Measurements from ENCODE around the gene LRRC2.
A peak's percentile ranks its signal among the peaks of the same experiment; 100 is the strongest.

LRRC2 gene, protein sequence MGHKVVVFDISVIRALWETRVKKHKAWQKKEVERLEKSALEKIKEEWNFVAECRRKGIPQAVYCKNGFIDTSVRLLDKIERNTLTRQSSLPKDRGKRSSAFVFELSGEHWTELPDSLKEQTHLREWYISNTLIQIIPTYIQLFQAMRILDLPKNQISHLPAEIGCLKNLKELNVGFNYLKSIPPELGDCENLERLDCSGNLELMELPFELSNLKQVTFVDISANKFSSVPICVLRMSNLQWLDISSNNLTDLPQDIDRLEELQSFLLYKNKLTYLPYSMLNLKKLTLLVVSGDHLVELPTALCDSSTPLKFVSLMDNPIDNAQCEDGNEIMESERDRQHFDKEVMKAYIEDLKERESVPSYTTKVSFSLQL

DNA sequence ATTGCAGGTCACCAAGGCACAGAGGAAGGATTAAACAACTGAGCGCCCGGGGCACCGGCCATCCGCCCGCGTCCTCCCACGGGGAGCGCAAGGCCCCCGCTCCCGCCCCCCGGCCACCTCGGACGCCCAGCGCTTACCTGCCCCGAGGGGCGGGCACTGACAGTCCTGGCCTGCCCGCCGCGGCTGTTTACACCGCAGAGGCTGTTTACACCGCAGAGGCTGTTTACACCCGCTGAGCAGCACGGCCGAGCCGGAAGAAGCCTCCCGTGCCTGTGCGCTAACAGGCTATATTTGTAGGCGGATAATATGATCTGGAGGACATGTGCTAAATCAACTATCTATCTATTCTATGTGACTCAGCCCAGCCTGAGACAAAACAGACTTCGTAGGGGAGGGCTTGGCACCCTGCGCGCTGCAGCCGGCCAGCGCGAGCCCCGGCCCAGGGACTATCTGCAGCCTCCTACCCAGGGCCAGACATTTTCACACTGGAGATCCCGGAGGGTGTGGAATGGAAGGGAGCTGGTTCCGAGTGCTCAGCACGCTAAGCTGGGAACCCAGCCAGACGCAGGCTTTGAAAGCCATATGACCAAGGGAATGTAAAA lies at the start of gene LRRC2:
TSS of gene LRRC2 (minus strand) at position 263 of the 602 bp plus-strand sequence. CDS start 14,711 bp downstream, outside the sequence.
- Mint-ChIP-seq H3K4me1 (peaks cover 12% of the 10 kb centered on the region), H3K9me3 (no peaks in the 10 kb centered on the region), H3K27ac (no peak within 1 kb of the TSS), H3K36me3 (ENCODE audit: low read depth) (no peaks in the 10 kb centered on the region), H3K4me3 (peak within 1 kb of the TSS; percentile 55), H3K27me3 (peaks cover 32% of the 10 kb centered on the region)
- no peak for DNase-seq
- ATAC-seq = peak; percentile 51

DNA sequence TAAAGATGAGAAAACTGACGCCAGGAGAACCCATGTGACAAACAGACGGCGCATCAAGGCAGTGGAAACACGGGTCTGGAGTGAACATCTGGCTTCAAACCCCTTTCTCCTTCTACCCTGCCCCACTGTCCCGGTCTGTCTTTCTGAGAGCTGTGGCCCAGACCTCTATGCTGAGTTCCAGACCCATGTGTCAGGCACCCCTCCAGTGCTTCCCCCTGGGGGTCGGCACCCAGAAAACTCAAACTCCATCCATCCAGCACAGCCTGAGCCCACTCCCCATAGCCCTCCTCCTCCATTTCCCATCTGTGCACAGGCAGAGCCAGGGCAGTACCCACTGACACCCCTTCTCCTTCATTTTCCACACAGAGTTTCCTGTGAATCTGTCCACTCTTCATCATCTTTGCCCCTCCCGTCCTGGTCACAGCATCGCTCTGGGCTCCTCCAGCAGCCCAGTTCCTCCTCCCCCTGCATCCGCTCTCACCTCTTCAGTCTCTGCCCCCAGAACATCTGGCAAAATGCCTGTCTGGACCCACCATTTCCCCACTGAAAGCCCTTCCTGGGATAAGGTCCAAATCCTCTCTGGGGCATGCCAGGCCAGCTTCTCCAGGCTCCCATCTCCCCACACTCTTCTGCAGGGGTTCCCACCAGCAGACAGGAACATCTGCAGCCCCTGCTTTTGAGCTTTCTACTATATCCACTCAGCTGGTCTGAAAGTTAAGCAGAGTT lies 49.1 kb upstream of the LRRC2 start:
- no peaks in the 10 kb centered on the region for H3K36me3 Mint-ChIP-seq (ENCODE audit: low read depth)
- DNase-seq (no peak), ATAC-seq (no peak)
- no peak overlapping the region for H3K27ac Mint-ChIP-seq
- H3K27me3 Mint-ChIP-seq = peaks cover 14% of the 10 kb centered on the region
- no peaks in the 10 kb centered on the region for H3K9me3 Mint-ChIP-seq
- H3K4me3 Mint-ChIP-seq = no peak overlapping the region
- no peaks in the 10 kb centered on the region for H3K4me1 Mint-ChIP-seq

DNA sequence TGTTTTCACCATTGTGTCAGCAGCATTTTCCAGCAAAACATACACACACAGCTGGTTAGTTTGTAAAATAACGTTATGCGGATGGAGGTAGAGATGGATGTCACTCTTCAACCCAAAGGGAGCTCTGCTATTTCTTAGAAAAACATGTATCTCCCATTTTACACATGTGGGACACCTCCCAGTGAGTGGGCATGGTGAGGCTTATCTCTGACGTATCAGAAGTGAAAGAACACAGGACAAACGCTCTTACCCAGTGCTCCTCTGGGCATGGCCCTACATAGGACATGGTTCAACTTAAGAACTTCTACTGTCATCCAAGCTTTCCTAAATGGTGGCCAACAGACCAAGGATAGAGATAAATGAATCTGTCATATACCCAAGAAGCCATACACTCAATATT lies 48.3 kb upstream of the LRRC2 start:
- DNase-seq = no peak
- no peaks in the 10 kb centered on the region for H3K4me1 Mint-ChIP-seq
- H3K27ac Mint-ChIP-seq = no peak overlapping the region
- H3K9me3 Mint-ChIP-seq = no peaks in the 10 kb centered on the region
- H3K36me3 Mint-ChIP-seq (ENCODE audit: low read depth) = no peaks in the 10 kb centered on the region
- no peak for ATAC-seq
- peaks cover 10% of the 10 kb centered on the region for H3K27me3 Mint-ChIP-seq
- H3K4me3 Mint-ChIP-seq = no peak overlapping the region

DNA sequence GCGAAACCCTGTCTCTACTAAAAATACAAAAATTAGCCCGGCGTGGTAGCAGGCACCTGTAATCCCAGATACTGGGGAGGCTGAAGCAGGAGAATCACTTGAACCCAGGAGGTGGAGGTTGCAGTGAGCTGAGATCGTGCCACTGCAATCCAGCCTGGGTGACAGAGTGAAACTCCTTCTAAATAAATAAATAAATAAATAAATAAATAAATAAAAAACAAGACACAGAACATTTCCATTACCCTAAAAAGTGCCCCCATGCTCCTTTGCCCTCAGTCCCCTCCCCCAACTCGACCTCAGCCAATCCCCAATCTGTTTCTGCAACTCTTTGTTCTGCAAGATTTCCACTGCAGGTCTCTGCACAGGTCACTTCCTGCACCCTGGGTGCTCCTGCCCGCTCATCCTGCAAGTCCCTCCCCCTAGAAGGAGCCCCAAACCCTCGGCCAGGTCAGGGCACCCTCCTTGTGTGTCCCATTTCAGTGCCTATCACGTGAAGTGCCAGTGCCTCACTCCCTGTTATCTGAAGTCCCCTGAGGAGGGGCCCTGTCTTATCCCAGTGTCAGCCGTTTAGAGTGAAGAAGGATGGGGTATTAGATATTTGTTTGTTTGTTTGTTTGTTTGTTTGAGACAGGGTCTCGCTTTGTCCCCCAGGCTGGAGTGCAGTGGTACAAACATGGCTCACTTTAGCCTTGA lies 47.4 kb upstream of the LRRC2 start:
- ATAC-seq = no peak
- H3K27ac Mint-ChIP-seq = no peak overlapping the region
- no peak overlapping the region for H3K4me3 Mint-ChIP-seq
- H3K36me3 Mint-ChIP-seq (ENCODE audit: low read depth) = no peaks in the 10 kb centered on the region
- no peaks in the 10 kb centered on the region for H3K4me1 Mint-ChIP-seq
- H3K27me3 Mint-ChIP-seq = peaks cover 5% of the 10 kb centered on the region
- no peak for DNase-seq
- no peaks in the 10 kb centered on the region for H3K9me3 Mint-ChIP-seq

DNA sequence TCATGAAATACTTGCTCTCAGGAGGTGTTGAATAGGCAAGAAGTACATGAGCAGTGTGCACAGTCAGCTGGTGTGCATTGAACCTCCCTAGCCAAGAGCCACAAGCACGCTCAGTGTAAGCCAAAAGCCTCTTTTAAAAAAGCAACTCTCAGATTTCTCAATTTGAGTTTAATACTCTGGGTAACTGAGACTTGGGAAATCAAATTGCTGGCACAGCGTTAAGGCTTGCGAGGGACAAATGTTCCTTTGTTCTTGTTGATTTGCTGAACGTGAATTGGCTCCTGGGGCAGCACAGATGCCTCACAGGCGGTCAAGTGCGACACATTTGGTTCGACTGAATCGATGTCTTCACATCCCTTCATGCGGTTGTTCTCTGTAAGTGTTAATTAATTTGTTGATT lies 46.2 kb upstream of the LRRC2 start, which contains the start of gene FAM240A:
TSS of gene FAM240A (plus strand) at position 202 of the 400 bp plus-strand sequence. CDS start at position 361, 159 bp downstream.
- Mint-ChIP-seq H3K27ac (no peak within 1 kb of the TSS), H3K36me3 (ENCODE audit: low read depth) (no peaks in the 10 kb centered on the region), H3K4me3 (no peak within 1 kb of the TSS), H3K27me3 (peaks cover 5% of the 10 kb centered on the region), H3K4me1 (no peaks in the 10 kb centered on the region), H3K9me3 (no peaks in the 10 kb centered on the region)
- ATAC-seq = no peak
- DNase-seq = no peak

DNA sequence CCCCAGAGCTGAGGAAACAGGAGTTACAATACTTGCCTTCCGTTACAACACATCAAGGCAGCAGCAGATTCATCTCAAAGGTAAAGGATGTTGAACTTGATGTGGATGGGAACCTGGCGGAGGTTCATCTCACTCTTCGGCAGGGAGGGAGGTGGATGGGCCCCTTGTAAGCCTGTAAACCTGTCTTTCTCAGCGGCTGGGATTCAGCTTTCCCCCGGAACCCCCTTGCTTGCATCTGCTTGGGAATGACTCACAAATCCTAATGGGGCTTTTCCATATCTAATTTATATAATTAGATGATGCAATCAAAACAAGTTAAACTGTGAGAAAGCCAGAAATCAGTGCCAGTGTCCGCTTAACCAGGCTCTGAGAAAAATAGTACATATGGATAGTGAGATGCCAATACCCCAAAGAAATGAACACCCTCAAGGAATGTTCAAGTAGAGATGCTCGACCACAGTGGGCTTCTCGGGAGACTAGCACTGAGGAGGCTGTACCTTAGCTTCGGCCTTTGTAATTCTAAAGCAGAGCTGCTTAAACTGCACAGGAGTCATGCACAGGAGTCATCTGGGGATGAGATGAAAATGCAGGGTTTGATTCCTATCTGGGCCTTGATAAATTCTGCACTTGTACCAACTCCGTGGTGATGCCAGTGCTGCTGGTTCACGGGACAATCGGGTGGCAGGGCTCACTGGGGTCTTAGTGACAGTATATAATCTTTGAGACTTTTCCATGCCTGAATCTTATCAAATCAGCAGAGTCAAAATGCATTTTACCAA lies 44.0 kb upstream of the LRRC2 start:
- Mint-ChIP-seq H3K4me3 (no peak overlapping the region), H3K27ac (no peak overlapping the region), H3K4me1 (no peaks in the 10 kb centered on the region), H3K9me3 (no peaks in the 10 kb centered on the region), H3K27me3 (peaks cover 2% of the 10 kb centered on the region), H3K36me3 (ENCODE audit: low read depth) (no peaks in the 10 kb centered on the region)
- no peak for ATAC-seq
- no peak for DNase-seq

DNA sequence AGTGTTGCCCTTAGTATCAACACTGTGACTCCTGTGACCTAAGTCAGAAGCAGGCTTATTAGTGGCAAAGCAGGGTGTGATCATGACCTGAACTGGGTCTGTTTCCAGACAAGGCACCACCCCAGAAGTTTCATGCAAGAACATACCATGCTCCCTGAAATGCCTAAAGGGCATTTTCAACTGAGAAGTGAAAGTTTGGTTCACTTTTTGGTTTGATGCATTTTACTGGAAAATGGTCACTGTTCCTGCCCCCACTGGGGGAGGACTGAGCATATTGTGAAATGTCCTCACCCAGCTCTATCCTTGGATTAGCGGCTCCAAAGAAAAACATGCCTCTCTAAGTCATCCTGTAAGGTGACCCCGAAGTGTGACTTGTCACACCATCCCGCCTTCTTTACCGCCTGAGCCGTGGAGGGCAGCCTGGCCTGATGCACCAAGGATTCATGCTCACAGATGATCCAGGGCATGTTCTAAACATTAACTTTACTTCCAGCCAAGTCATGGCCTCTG lies 43.2 kb upstream of the LRRC2 start:
- H3K4me1 Mint-ChIP-seq = no peaks in the 10 kb centered on the region
- no peaks in the 10 kb centered on the region for H3K36me3 Mint-ChIP-seq (ENCODE audit: low read depth)
- H3K27ac Mint-ChIP-seq = no peak overlapping the region
- ATAC-seq = no peak
- H3K27me3 Mint-ChIP-seq = peaks cover 2% of the 10 kb centered on the region
- no peaks in the 10 kb centered on the region for H3K9me3 Mint-ChIP-seq
- DNase-seq = no peak
- H3K4me3 Mint-ChIP-seq = no peak overlapping the region

DNA sequence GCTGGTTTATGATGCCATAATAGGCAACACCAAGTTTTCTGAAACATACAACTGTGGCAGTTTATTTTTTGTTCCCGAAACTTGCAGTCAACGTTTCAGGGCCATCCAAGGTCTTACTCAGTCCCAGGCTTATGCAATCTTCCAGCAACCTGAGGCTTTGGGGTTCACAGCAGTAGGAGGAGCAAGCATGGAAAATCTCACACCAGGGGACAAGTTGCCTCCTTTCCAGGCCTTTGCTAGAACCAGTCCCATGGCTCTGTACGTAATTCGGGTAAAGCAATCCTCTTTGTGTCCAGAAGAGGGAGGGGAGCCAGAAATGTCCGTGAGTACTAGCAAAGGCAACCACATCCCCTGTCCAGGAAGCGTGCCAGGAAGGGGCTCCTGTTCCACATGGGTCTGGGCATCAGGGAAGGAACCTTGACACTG lies 41.5 kb upstream of the LRRC2 start:
- Mint-ChIP-seq H3K27me3 (peaks cover 2% of the 10 kb centered on the region), H3K27ac (no peak overlapping the region), H3K36me3 (ENCODE audit: low read depth) (no peaks in the 10 kb centered on the region), H3K9me3 (no peaks in the 10 kb centered on the region), H3K4me1 (no peaks in the 10 kb centered on the region), H3K4me3 (no peak overlapping the region)
- ATAC-seq (no peak), DNase-seq (no peak)

DNA sequence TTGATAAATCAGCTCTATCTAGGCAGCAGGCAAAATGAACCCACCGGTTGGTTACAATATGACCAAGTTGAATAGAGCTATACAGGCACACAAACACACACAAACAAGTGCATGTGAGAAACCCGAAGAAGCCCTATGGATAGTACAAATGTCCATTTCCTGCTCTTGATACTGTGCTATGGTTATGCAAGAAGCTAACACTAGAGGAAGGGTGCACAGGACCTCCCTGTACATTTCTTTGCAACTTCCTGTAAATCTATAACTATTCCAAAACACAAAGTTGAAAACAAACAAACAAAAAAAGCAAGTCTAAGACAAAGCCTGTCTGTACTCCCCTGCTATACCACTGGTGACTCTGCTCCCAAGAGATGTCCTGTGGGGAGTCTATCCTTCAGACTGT lies 38.0 kb upstream of the LRRC2 start:
- Mint-ChIP-seq H3K27ac (no peak overlapping the region), H3K9me3 (no peaks in the 10 kb centered on the region), H3K4me1 (no peaks in the 10 kb centered on the region), H3K36me3 (ENCODE audit: low read depth) (no peaks in the 10 kb centered on the region), H3K4me3 (no peak overlapping the region), H3K27me3 (no peaks in the 10 kb centered on the region)
- ATAC-seq (no peak), DNase-seq (no peak)

DNA sequence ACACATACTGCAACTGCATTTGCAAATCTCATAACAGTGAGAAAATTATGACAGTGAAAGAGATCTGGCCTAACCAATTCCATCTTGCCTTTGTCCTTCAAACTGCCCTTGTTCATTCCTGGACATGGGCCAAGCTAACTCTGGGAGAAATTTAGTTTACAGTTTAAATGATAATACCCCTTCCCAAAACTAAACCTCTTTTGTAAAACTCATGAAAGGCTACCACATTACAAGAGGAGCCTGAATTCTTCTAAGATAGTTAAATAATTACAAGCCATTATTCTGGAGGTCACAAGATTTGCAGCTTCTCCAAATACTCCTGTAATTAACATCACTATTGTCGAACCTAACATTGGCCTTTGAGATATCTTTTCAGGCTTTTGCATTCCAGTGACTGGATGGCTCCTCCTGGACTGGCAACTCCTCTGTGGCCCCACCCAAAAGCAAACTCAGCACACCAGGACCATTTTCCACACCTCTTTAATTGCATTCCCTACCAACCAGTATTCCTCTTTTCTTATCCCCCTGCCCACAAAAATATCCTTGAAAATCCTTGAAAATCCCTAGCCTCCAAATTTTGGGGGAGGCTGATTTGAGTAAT lies 37.4 kb upstream of the LRRC2 start:
- H3K4me1 Mint-ChIP-seq = no peaks in the 10 kb centered on the region
- no peak overlapping the region for H3K4me3 Mint-ChIP-seq
- H3K27ac Mint-ChIP-seq = no peak overlapping the region
- H3K36me3 Mint-ChIP-seq (ENCODE audit: low read depth) = no peaks in the 10 kb centered on the region
- DNase-seq (no peak), ATAC-seq (no peak)
- no peaks in the 10 kb centered on the region for H3K27me3 Mint-ChIP-seq
- H3K9me3 Mint-ChIP-seq = no peaks in the 10 kb centered on the region

DNA sequence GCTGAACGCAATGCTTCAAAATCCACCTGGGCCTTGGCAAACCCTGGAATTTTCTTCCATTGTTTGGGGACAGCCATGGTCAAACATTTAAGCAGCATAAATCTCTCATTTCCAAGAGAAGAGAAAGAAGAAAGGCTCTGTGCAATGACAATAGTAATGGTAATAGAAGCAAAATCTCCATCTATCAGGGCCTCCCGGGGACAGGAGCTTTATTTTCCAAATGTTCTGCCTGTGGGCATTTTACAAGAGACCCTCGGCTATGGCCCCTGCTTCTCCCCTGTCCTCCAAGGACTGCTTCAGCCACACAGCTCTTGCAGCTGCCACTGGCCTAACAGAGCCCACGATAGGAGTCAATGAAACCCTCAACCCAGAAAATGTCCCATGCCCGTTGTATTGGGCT lies 33.5 kb upstream of the LRRC2 start:
- ATAC-seq (no peak), DNase-seq (no peak)
- no peaks in the 10 kb centered on the region for H3K9me3 Mint-ChIP-seq
- no peaks in the 10 kb centered on the region for H3K27me3 Mint-ChIP-seq
- no peak overlapping the region for H3K27ac Mint-ChIP-seq
- H3K4me1 Mint-ChIP-seq = no peaks in the 10 kb centered on the region
- no peak overlapping the region for H3K4me3 Mint-ChIP-seq
- no peaks in the 10 kb centered on the region for H3K36me3 Mint-ChIP-seq (ENCODE audit: low read depth)

DNA sequence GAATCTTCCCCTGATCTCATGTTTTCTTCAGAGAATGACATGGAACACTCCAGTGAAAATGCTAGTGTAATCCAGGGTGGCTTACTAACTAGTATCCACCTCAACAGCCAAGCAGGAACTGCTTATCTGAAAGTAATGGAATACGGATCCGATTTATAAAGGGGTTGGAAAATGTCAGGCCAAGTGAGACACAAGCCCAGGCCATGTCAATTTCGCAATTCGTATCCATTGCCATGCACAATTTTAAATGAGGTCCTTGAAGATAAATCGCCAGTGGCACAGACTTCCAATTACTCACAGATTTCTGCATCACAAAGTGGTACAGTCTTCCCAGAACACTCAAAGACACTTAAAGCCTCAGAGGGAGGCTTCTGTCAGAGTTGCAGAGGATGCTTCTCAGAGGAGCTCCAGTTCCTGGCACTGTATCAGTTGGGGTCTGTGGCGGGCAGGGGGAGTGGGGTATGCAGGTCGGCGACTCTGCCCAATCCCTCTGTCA lies 29.8 kb upstream of the LRRC2 start:
- ATAC-seq (no peak), DNase-seq (no peak)
- no peaks in the 10 kb centered on the region for H3K9me3 Mint-ChIP-seq
- no peaks in the 10 kb centered on the region for H3K36me3 Mint-ChIP-seq (ENCODE audit: low read depth)
- no peak overlapping the region for H3K4me3 Mint-ChIP-seq
- H3K27me3 Mint-ChIP-seq = no peaks in the 10 kb centered on the region
- H3K4me1 Mint-ChIP-seq = no peaks in the 10 kb centered on the region
- H3K27ac Mint-ChIP-seq = no peak overlapping the region

DNA sequence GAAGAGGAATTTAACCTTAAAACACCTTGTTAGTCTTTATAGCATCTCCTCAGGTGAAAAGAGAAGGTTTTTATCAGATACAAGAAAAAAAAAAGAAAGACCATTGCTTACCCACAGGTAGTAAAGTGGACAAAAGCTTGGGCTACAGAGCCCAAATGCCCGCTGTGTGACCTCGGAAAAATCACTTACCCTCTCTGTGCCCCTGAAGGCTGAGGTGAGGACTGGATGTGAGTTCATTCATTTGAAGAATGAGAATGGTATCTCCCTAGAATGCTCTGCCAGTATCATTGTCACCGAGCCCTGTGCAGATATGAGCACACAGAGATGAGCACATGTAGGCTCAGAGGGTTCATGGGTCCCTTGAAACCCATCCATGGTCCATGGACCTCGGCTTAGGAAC lies 28.6 kb upstream of the LRRC2 start:
- no peak overlapping the region for H3K27ac Mint-ChIP-seq
- ATAC-seq (no peak), DNase-seq (no peak)
- H3K27me3 Mint-ChIP-seq = no peaks in the 10 kb centered on the region
- H3K9me3 Mint-ChIP-seq = no peaks in the 10 kb centered on the region
- H3K36me3 Mint-ChIP-seq (ENCODE audit: low read depth) = no peaks in the 10 kb centered on the region
- no peak overlapping the region for H3K4me3 Mint-ChIP-seq
- no peaks in the 10 kb centered on the region for H3K4me1 Mint-ChIP-seq

Measured in activated naive CD8-positive, alpha-beta T cell treated with anti-CD3 and anti-CD28 coated beads, Interleukin-2, amount 50 U/mL, for 24 hours (primary cell).